K562 (cell line): Measurements from ENCODE around the gene C2CD2. TPM values are rescaled to one million over a fixed set of nuclear protein-coding genes. Genes with fewer than 3 reads are reported as not detected.

Experiments
- ARID2 ChIP-seq: fragments of 450-650 bp; IDR thresholded peaks from 2 replicates; pipeline ENCODE4 v1.6.1; 2017; ENCODE audit warnings: antibody characterized with exemption, mild to moderate bottlenecking
- ATF1 ChIP-seq, 2 experiments: fragments of 450-650 bp in 1 of 2; IDR thresholded peaks; 2 replicates each; pipeline ENCODE4 v1.6.1; 2016; ENCODE audit warnings: missing compliant biosample characterization in 1 of 2, missing genetic modification characterization in 1 of 2
- CBX3 ChIP-seq, 2 experiments: IDR thresholded peaks; 1 replicate in 1 of 2; 2 replicates in 1 of 2; pipeline ENCODE4 v1.6.1; 2012; ENCODE audit warnings: inconsistent platforms in 2 of 2, low read length in 2 of 2, borderline replicate concordance in 1 of 2, control low read depth in 1 of 2
- E2F8 ChIP-seq: fragments of 450-650 bp; IDR thresholded peaks from 2 replicates; pipeline ENCODE4 v1.7.1; 2018; ENCODE audit warnings: mild to moderate bottlenecking, low read depth; ENCODE audit not compliant: partially characterized antibody
- L3MBTL2 ChIP-seq: fragments of 450-650 bp; IDR thresholded peaks from 2 replicates; pipeline ENCODE4 v1.6.1; 2016; ENCODE audit warnings: mild to moderate bottlenecking, moderate library complexity
- MYBL2 ChIP-seq, 2 experiments: fragments of 450-650 bp in 1 of 2; sonication (generic) in 1 of 2; formaldehyde crosslinking in 1 of 2; IDR thresholded peaks; 2 replicates each; pipeline versions ENCODE4 v1.6.1 to v1.8.1; 2017 to 2022; ENCODE audit warnings: borderline replicate concordance in 1 of 2, inconsistent platforms in 1 of 2, low read depth in 1 of 2, mild to moderate bottlenecking in 1 of 2, missing genetic modification reagents in 1 of 2, moderate library complexity in 1 of 2
- POU5F1 ChIP-seq: fragments of 150-350 bp; IDR thresholded peaks from 2 replicates; pipeline ENCODE4 v1.6.1; 2014; ENCODE audit warnings: borderline replicate concordance, low read length, low read depth, mild to moderate bottlenecking; ENCODE audit not compliant: partially characterized antibody
- STAT5B ChIP-seq: fragments of 250-450 bp; sonication (Bioruptor Pico); IDR thresholded peaks from 2 replicates; pipeline ENCODE4 v1.8.0; 2021; ENCODE audit warnings: mild to moderate bottlenecking, inconsistent platforms
- TFAM ChIP-seq: fragments of 250-450 bp; sonication (Bioruptor Pico); conservative IDR thresholded peaks from 2 replicates; pipeline ENCODE4 v1.5.0; 2021; ENCODE audit warnings: mild to moderate bottlenecking, moderate library complexity
- TRIM25 ChIP-seq: fragments of 450-650 bp; IDR thresholded peaks from 2 replicates; pipeline ENCODE4 v1.7.0; 2016; ENCODE audit warnings: borderline replicate concordance
- ZFPM2 ChIP-seq: fragments of 250-450 bp; sonication (Bioruptor Pico); IDR thresholded peaks from 2 replicates; pipeline ENCODE4 v1.5.1; 2022; ENCODE audit warnings: mild to moderate bottlenecking
- ZKSCAN8 ChIP-seq: fragments of 200-800 bp; sonication (Bioruptor generic); IDR thresholded peaks from 2 replicates; pipeline ENCODE4 v1.6.1; 2016; ENCODE audit warnings: missing genetic modification characterization, missing compliant biosample characterization
- ZNF592 ChIP-seq: fragments of 450-650 bp; IDR thresholded peaks from 2 replicates; pipeline ENCODE4 v1.6.1; 2017; ENCODE audit warnings: antibody characterized with exemption, mild to moderate bottlenecking
- polyA plus RNA-seq, 8 experiments: library from polyadenylated mRNA; depleted of rRNA in 4 of 8; stranded (reverse) in 5 of 8; unstranded in 3 of 8; fragments of >200 nt; fragmentation: Nextera tagmentation in 2 of 8; fragmentation: Illumina TruSeq in 1 of 8; extraction: Ambion mirVana in 2 of 8; extraction: Trizol in 1 of 8; gene quantifications; 2 replicates each; pipeline versions ENCODE4 v1.2.1 to v1.2.3, GENCODE V29; 2011 to 2014; ENCODE audit warnings: inconsistent platforms in 1 of 8, missing spikeins in 1 of 8
- total RNA-seq, 7 experiments: library from RNA; depleted of rRNA in 6 of 7; stranded (reverse); fragments of >200 nt in 6 of 7; fragmentation: Illumina TruSeq in 2 of 7; extraction: Trizol in 2 of 7; gene quantifications; 2 replicates each; pipeline versions ENCODE4 v1.2.1 to v1.2.3, GENCODE V29; 2011 to 2021; ENCODE audit warnings: low replicate concordance in 1 of 7

Gene C2CD2
- total and polyA plus RNA-seq, 9 of the 15 experiments (the other 6 are each of a cell fraction or from before 2014, with no cell fraction given), result 1.3 to 21.6 (median 12.1) TPM

DNA sequence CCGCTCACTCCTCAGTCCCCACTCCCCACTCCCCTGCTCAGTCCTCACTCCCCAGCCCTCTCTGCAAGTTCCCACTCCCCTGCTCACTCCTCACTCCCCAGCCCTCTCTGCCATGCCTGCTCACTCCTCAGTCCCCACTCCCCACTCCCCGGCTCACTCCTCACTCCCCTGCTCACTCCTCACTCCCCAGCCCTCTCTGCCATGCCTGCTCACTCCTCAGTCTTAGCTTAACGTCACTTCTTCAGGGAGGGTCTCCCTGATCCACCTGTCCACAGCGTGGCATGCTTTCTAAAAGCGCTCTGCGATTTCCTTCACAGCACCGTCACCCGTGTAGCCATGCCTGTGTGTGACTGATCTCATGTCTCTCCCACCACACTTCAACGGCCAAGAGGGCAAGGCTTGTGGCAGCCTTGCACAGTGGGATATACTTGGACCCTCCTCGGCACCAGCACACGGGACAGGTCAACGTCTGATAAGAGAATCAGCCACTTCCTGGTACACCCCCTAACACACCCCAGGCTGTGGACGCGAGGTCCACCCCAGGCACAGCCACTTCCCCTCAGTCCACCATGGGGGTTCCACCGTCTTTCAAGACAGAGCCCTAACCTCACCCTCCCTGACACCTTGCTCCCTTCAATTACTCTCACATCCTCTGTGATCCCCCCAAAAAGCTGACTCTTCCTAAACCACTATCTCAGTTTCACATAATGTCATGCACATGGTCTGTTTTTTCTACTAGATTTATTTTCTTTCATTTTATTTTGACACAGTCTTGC, 88.6 kb downstream of the C2CD2 start (continued):
- TF ChIP-seq MYBL2 (IDR thresholded peaks at IDR 0.05; ENCODE audit: low read depth), result no peak
- no peak for TF ChIP-seq MYBL2 (CRISPR knock-in tag; IDR thresholded peaks at IDR 0.05; ENCODE audit: borderline replicate concordance)
- no peak for TF ChIP-seq ATF1 (CRISPR knock-in tag; IDR thresholded peaks at IDR 0.05)
- TF ChIP-seq ATF1 (tag; IDR thresholded peaks at IDR 0.05), result peak; percentile 33; the same call in 1 of the 2 replicates
- TF ChIP-seq ZNF592, result peak; percentile 42; the same call in 1 of the 2 replicates
- no peak for TF ChIP-seq TFAM (CRISPR knock-in tag)
- no peak for TF ChIP-seq STAT5B (CRISPR knock-in tag)
- no peak for TF ChIP-seq ZKSCAN8
- peak; percentile 66 for TF ChIP-seq L3MBTL2
- TF ChIP-seq CBX3 (IDR thresholded peaks at IDR 0.05; ENCODE audit: borderline replicate concordance in 1 of 2, low read length in 2 of 2), result no peak
- TF ChIP-seq TRIM25, result no peak
- TF ChIP-seq ZFPM2 (CRISPR knock-in tag), result no peak
- TF ChIP-seq E2F8, result no peak
- no peak for TF ChIP-seq POU5F1
- TF ChIP-seq ARID2, result no peak
